ENCODE data around the gene PLGRKT.
"Not testable (repeated sequence)": the region's sequence is repeated elsewhere in the genome, so short reads cannot be mapped to it uniquely, and the experiment has no call there.

Gene PLGRKT

GRCh38 chr9:5437254-5438216 is at the start of gene PLGRKT:
Gene PLGRKT, minus strand, starts transcription at chr9:5437925. Its CDS starts 5,948 bp downstream, at chr9:5431977.
- in situ Hi-C loops (cut with MboI; ENCODE audit: low sequenced_read_pairs), result loop anchor here (10.0 kb wide), 1 partner anchor 683 kb away; no protein-coding TSS in a partner anchor

GRCh38 chr9:5486988-5487387 is 49.3 kb upstream of the PLGRKT start:
- in situ Hi-C loops (cut with MboI; ENCODE audit: low sequenced_read_pairs), result no loop called here

GRCh38 chr9:5485378-5486085 is 47.8 kb upstream of the PLGRKT start:
- in situ Hi-C loops (cut with MboI; ENCODE audit: low sequenced_read_pairs), result no loop called here

- in situ Hi-C loops (cut with MboI; ENCODE audit: low sequenced_read_pairs), result no loop called here
These were observed 45.6 kb upstream of the PLGRKT start for GRCh38 chr9:5483306-5483705.

GRCh38 chr9:5482194-5482593 is 44.5 kb upstream of the PLGRKT start:
- in situ Hi-C loops (cut with MboI; ENCODE audit: low sequenced_read_pairs), result no loop called here

- in situ Hi-C loops (cut with MboI; ENCODE audit: low sequenced_read_pairs), result no loop called here
These were observed 43.8 kb upstream of the PLGRKT start for GRCh38 chr9:5481322-5482040.

- in situ Hi-C loops (cut with MboI; ENCODE audit: low sequenced_read_pairs), result no loop called here
These were observed 43.2 kb upstream of the PLGRKT start for GRCh38 chr9:5480919-5481318.

- in situ Hi-C loops (cut with MboI; ENCODE audit: low sequenced_read_pairs), result no loop called here
These were observed 42.4 kb upstream of the PLGRKT start for GRCh38 chr9:5479994-5480694.

- in situ Hi-C loops (cut with MboI; ENCODE audit: low sequenced_read_pairs), result no loop called here
These were observed 40.5 kb upstream of the PLGRKT start for GRCh38 chr9:5478206-5478605.

GRCh38 chr9:5475611-5476010 is 37.9 kb upstream of the PLGRKT start:
- in situ Hi-C loops (cut with MboI; ENCODE audit: low sequenced_read_pairs), result not testable (repeated sequence)

- in situ Hi-C loops (cut with MboI; ENCODE audit: low sequenced_read_pairs), result no loop called here
These were observed 33.1 kb upstream of the PLGRKT start for GRCh38 chr9:5470816-5471215.

- in situ Hi-C loops (cut with MboI; ENCODE audit: low sequenced_read_pairs), result no loop called here
These were observed 32.4 kb upstream of the PLGRKT start for GRCh38 chr9:5470122-5470521.

- in situ Hi-C loops (cut with MboI; ENCODE audit: low sequenced_read_pairs), result no loop called here
These were observed 31.1 kb upstream of the PLGRKT start for GRCh38 chr9:5468850-5469249.

- in situ Hi-C loops (cut with MboI; ENCODE audit: low sequenced_read_pairs), result no loop called here
These were observed 29.0 kb upstream of the PLGRKT start for GRCh38 chr9:5466766-5467165.

GRCh38 chr9:5466005-5466404 is 28.3 kb upstream of the PLGRKT start:
- in situ Hi-C loops (cut with MboI; ENCODE audit: low sequenced_read_pairs), result no loop called here

GRCh38 chr9:5464831-5465330 is 27.2 kb upstream of the PLGRKT start:
- in situ Hi-C loops (cut with MboI; ENCODE audit: low sequenced_read_pairs), result not testable (repeated sequence)

- in situ Hi-C loops (cut with MboI; ENCODE audit: low sequenced_read_pairs), result no loop called here
These were observed 22.4 kb upstream of the PLGRKT start for GRCh38 chr9:5460157-5460556.

- in situ Hi-C loops (cut with MboI; ENCODE audit: low sequenced_read_pairs), result no loop called here
These were observed 21.6 kb upstream of the PLGRKT start for GRCh38 chr9:5459289-5459829.

- in situ Hi-C loops (cut with MboI; ENCODE audit: low sequenced_read_pairs), result no loop called here
These were observed 17.5 kb upstream of the PLGRKT start for GRCh38 chr9:5455181-5455580.

GRCh38 chr9:5453673-5454072 is 15.9 kb upstream of the PLGRKT start:
- in situ Hi-C loops (cut with MboI; ENCODE audit: low sequenced_read_pairs), result no loop called here

All from HL-60/S4 treated with phorbol 12-myristate 13-acetate at 8.2 ng/mL for 4 days and 3 days (cell line).